ENCODE results near the gene SLC39A11.

SLC39A11 gene

DNA sequence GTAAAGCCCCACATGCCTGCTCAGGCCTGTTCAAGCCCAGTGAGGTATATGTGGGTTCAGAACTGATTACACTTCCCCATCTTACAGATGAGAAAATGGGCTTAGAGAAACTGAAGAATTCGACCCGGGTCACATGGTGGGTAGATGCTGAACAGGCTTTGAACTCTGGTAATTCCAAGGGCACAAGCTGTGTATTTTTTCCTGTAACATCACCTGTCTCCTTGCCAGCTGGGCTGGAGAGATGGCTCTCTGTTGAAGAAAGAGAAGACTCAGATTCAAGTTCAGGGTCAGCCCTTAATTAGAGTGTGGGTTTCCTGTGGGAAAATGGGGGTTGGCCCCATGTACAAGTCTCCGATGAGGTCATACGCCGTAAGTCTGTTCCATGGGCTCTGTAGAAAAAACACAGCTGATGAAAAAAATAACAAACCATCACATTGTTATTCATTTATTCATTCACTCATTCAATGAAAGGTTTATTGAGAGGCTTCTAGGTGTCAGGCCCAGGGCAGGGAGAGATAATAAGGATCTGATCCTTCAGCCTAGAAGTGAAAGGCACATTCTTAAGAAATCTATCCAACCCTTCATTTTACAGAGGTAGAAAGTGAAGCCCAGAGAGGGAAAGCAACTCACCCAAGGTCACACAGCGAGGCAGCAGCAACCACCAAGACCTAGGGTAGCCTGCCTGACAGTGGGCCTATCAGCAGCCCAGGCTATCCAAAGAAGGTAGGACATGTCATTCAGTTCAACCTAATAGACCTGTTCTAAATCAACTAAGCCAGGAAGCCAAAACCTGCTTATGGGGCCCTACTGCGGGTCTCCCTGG is 488.9 kb downstream of the SLC39A11 start:
- DNase-seq, result peak; percentile 80

DNA sequence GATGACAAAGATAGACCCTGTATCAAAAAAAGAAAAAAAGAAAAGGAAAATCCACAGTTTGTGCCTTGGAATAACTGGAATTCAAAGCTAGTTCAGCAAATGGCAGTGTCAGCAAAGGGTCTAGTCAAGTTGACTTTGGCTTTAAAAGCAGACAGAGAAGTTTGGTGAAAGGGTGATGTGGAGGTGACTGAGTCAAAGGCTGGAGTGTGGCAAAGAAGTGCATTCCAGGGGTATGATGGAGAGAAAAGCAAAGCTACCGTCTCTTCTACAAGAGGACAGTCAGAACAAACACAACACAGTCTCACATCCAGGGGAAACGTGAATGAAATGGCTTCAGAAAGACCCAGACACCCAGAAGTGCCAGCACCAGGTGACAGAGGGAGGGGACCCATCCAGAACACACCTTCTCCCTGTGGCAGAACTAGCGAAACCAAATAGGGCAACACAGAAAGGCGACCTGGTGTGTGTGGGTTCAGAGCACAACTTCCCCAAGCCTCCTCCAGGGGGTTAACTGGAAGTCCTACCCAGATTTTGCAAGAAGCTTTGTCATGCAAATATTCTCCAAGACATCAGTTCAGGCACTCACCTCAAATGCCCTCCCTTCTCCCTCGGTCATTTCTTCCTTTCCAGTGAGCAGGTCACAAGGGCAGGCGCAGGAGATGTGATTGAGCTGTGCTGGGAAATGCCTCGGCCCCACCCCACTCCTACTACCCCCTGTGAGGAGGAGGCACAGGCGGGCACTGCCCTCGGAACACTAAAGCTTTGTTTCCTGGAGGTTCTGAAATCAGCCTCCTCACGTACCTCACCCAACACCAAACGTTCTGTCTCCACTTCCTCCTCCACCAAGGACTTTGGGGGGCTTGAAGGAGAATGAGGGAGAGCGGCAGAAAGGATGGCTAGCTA is 489.7 kb downstream of the SLC39A11 start:
- DNase-seq, result peak; percentile 90

DNA sequence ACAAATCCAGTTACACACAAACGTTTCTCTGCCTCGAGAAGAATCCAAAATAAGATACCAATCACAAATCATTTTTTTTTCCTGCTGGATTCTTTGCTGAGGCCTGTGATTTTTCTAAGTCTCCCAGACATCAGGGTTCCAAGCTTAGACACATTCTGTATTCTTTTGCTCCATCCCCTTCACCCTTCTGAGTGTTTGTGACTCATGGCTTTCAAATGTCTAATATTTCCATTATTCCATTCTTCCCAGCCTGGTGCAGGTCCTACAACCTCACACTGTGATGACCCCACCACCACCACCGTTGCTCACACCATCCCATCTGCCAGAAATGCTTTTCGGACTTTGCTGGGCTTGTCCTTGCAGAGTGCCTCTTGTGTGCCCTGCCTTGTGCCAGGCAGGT is 491.6 kb downstream of the SLC39A11 start:
- DNase-seq, result peak; percentile 88

DNA sequence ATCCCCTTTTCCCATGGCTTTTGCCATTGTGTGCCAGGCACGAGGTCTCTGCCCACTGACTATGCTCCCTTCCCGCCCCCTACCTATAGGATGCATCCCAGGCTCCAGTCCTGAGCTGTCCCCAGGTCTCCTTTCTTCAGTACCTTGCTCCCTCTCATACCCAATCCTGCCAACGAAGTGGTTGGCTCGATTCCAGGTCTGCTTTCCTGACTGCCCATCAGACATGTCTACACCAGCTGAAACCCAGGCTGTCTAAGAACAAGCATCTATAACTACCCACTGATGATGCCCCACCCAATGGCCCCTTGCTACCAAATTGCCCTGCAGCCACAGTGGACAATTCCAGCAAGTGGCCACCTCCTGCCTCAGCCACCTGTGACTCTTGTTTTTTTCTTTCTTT is 492.6 kb downstream of the SLC39A11 start:
- DNase-seq, result no peak

DNA sequence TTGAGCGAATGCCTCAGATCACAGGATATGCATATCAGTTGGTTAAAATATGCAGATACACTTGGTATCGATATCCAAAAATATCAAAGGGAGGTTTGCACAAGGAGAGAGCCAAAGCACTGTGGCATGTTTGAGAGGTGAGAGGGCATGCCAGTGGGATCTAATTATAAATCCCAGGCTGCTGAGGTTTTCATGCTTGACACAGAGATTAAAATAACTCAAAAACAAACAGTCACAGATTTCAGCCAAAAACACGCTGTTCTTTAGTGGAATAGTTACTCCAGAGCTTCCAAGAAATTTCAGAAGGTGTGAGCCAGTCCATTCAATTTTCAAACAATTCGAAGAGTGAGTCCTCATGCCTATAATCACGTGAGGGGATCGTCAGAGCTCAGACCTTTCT is 493.8 kb downstream of the SLC39A11 start:
- no peak for DNase-seq

DNA sequence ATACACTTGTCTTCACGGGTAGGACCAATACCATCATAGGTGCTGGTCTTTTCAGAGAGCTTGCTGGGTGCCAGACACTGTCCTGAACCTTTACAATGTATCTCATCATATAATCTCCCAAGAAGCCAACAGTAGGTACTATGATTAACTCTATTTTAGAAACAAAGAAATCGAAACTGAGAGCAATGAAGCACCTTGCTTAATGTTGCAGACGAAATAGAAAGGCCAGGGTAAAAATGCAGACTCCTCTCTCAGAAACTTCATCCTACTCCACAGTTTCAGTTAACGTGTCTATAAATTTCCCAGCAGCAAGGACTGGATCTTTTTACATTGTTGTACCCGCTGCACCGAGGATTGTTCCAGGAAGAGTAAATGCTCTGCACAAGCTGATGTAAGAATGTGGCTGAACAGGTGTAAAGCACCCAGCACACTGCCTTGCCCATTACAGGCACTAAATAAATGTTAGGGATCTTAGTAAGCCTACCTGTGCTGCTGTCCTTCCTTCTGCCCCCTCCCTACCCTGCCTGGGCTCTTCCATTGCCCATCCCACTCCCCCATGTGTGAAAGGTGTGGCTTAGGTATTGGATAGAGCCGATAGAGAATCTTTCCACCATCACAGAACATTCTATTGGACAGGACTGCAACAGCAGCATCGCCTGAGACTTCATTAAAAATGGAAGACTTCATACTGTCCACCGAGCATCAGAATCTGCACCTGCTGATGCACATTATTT is 495.0 kb downstream of the SLC39A11 start:
- DNase-seq, result no peak
